IPS-NIHi7 (cell line): ENCODE results near the gene GRID2.

ENCODE experiments used
- DNase-seq: peaks from one replicate; pipeline ENCODE4 v3.0.0; 2012; ENCODE audit warnings: mixed read lengths; ENCODE audit errors: extremely low spot score

Gene GRID2

GRCh38 chr4:92679149-92679548 is 375.4 kb downstream of the GRID2 start:
- DNase-seq, result no peak

- DNase-seq, result no peak
Observed at GRCh38 chr4:92714640-92715039, 410.9 kb downstream of the GRID2 start.

- DNase-seq, result no peak
Observed at GRCh38 chr4:92733231-92733630, 429.5 kb downstream of the GRID2 start.

GRCh38 chr4:92735025-92735665 is 431.4 kb downstream of the GRID2 start:
- no peak for DNase-seq

GRCh38 chr4:92760433-92760832 is 456.7 kb downstream of the GRID2 start:
- DNase-seq, result no peak

- no peak for DNase-seq
Observed at GRCh38 chr4:92776080-92776479, 472.3 kb downstream of the GRID2 start.

GRCh38 chr4:92789741-92790140 is 486.0 kb downstream of the GRID2 start:
- no peak for DNase-seq

- no peak for DNase-seq
Observed at GRCh38 chr4:92791871-92792440, 488.2 kb downstream of the GRID2 start.

GRCh38 chr4:92809381-92809780 is 505.6 kb downstream of the GRID2 start:
- DNase-seq, result no peak

GRCh38 chr4:92812652-92813051 is 508.9 kb downstream of the GRID2 start:
- DNase-seq, result no peak

- DNase-seq, result no peak
Observed at GRCh38 chr4:92814677-92815076, 510.9 kb downstream of the GRID2 start.

- DNase-seq, result no peak
Observed at GRCh38 chr4:92825256-92825655, 521.5 kb downstream of the GRID2 start.

- no peak for DNase-seq
Observed at GRCh38 chr4:92825791-92826190, 522.0 kb downstream of the GRID2 start.

- no peak for DNase-seq
Observed at GRCh38 chr4:92830771-92831170, 527.0 kb downstream of the GRID2 start.

GRCh38 chr4:92840880-92841279 is 537.1 kb downstream of the GRID2 start:
- DNase-seq, result no peak

- DNase-seq, result no peak
Observed at GRCh38 chr4:92843784-92844183, 540.0 kb downstream of the GRID2 start.

GRCh38 chr4:92847026-92847425 is 543.3 kb downstream of the GRID2 start:
- DNase-seq, result no peak

GRCh38 chr4:92862509-92862908 is 558.7 kb downstream of the GRID2 start:
- no peak for DNase-seq

- no peak for DNase-seq
Observed at GRCh38 chr4:92864096-92864495, 560.3 kb downstream of the GRID2 start.

GRCh38 chr4:92872604-92873003 is 568.8 kb downstream of the GRID2 start:
- DNase-seq, result no peak

- DNase-seq, result no peak
Observed at GRCh38 chr4:92885632-92886031, 581.9 kb downstream of the GRID2 start.

- no peak for DNase-seq
Observed at GRCh38 chr4:92952426-92952825, 648.7 kb downstream of the GRID2 start.

- no peak for DNase-seq
Observed at GRCh38 chr4:92952897-92953296, 649.1 kb downstream of the GRID2 start.

- DNase-seq, result no peak
Observed at GRCh38 chr4:92953462-92953861, 649.7 kb downstream of the GRID2 start.
